ENCODE data around the gene SELENOW.

SELENOW gene

DNA sequence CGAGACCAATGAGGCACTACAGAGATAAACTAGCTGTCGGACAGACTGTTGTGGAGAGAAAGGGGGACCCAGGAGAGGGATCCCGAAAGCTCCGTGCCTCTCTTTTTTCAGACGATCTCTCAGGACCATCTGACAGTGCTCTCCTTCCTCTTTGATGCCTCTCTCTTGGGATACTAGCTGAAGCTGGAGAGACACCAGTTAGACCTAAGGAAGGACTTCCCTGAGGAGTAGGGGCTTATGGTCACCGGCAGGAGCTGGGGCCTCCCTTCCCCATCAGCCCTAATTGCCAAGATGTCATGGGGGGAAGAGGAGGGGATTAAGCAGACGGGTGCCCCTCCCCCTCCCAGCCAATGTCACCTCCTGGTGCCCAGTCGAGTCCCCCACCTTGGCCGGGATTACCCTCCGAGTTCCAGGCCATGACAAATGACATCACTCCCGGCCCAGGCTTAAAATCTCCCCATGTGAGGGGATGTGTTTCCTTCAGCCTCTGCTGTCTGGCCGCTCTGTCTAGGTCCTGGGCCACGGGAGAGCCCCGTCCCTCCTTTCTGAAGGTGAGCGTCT, 43.0 kb downstream of the SELENOW start, which contains the start of gene CRX:
Gene CRX, plus strand, starts transcription at position 478 of the 561 bp plus-strand sequence. CDS start 12,507 bp downstream, outside the sequence.
- TF ChIP-seq, protein P1, sequence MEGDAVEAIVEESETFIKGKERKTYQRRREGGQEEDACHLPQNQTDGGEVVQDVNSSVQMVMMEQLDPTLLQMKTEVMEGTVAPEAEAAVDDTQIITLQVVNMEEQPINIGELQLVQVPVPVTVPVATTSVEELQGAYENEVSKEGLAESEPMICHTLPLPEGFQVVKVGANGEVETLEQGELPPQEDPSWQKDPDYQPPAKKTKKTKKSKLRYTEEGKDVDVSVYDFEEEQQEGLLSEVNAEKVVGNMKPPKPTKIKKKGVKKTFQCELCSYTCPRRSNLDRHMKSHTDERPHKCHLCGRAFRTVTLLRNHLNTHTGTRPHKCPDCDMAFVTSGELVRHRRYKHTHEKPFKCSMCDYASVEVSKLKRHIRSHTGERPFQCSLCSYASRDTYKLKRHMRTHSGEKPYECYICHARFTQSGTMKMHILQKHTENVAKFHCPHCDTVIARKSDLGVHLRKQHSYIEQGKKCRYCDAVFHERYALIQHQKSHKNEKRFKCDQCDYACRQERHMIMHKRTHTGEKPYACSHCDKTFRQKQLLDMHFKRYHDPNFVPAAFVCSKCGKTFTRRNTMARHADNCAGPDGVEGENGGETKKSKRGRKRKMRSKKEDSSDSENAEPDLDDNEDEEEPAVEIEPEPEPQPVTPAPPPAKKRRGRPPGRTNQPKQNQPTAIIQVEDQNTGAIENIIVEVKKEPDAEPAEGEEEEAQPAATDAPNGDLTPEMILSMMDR (IDR thresholded peaks at IDR 0.05; ENCODE audit: low read depth, low read length): no peak
- DNase-seq (ENCODE audit: extremely low read depth, low read depth): no peak

DNA sequence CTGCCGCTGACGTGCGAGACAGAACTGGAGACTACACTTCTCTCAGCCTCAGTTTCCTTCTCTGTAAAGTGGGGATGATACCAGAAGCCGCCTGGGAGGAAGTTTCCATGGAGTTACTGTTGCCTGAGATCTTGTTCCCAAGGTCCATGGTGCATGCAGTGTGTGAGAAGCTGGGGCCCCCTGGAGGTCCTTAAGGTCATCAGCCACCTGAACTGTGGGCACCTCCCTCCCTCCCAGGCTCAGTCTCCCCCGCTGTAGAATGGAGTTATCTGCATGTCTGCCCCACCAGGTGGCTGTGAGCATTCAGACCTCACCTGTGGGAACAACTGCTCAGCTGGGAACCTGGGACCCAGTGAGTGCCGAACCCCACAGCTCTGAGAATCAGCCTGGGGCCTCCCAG, 45.9 kb downstream of the SELENOW start:
- DNase-seq (ENCODE audit: extremely low read depth, low read depth): no peak
- TF ChIP-seq, protein P1 (IDR thresholded peaks at IDR 0.05; ENCODE audit: low read depth, low read length): no peak

DNA sequence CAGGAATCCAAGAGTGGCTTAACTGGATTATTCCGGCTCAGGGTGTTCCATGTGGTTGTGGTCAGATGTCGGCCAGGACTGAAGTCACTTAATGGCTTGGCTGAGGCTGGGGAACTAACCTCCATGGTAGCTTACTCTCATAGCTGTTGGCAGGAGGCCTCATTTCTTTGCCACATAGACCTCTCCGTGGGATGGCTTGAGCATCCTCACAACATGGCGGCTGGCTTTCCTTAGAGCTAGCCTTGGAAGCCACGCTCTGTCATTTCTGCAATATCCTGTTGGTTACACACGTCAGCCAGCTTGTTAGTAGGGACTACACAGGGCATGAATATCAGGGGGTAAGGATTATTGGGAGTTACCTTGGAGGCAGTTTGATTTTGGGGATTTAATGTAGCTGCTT, 48.3 kb downstream of the SELENOW start:
- DNase-seq (ENCODE audit: extremely low read depth, low read depth): no peak
- TF ChIP-seq, protein P1 (IDR thresholded peaks at IDR 0.05; ENCODE audit: low read depth, low read length): no peak

DNA sequence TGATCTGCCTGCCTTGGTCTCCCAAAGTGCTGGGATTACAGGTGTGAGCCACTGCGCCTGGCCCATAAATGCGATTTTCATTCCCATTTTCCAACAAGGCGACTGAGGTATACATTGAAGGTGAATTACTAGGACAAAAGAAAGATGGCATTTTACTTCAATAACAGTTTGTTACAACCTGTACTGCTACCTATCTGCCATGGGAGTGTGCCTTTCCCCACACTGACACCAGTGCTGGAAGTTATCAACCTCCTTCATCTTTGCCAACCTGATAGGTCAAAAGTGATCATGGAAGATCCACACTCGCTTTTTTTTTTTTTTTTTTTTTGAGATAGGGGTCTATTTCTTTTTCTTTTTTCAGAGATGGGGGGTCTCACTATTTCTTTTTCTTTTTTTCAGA, 54.2 kb downstream of the SELENOW start:
- TF ChIP-seq, protein P1 (IDR thresholded peaks at IDR 0.05; ENCODE audit: low read depth, low read length): no peak
- DNase-seq (ENCODE audit: extremely low read depth, low read depth): no peak
